HG02763 (cell line): ENCODE results near the gene DYNLL2.
"Not testable (repeated sequence)": the region's sequence is repeated elsewhere in the genome, so short reads cannot be mapped to it uniquely, and the experiment has no call there.

Experiments used
- ATAC-seq: cut with Tn5 transposase; IDR thresholded peaks from one replicate; pipeline ENCODE4 v1.9.1; 2021; ENCODE audit warnings: mild to moderate bottlenecking, moderate library complexity; ENCODE audit not compliant: unreplicated experiment

The DYNLL2 gene

GRCh38 chr17:58072862-58073261 is 10.4 kb upstream of the DYNLL2 start:
- no peak for ATAC-seq

DNA sequence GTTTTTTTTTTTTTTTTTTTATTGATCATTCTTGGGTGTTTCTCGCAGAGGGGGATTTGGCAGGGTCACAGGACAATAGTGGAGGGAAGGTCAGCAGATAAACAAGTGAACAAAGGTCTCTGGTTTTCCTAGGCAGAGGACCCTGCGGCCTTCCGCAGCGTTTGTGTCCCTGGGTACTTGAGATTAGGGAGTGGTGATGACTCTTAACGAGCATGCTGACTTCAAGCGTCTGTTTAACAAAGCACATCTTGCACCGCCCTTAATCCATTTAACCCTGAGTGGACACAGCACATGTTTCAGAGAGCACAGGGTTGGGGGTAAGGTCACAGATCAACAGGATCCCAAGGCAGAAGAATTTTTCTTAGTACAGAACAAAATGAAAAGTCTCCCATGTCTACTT is 10.0 kb upstream of the DYNLL2 start:
- ATAC-seq: not testable (repeated sequence)

DNA sequence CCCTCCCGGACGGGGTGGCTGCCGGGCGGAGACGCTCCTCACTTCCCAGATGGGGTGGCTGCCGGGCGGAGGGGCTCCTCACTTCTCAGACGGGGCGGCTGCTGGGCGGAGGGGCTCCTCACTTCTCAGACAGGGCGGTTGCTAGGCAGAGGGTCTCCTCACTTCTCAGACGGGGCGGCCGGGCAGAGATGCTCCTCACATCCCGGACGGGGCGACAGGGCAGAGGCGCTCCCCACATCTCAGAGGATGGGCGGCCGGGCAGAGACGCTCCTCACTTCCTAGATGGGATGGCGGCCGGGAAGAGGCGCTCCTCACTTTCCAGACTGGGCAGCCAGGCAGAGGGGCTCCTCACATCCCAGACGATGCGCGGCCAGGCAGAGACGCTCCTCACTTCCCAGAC is 8.8 kb upstream of the DYNLL2 start:
- not testable (repeated sequence) for ATAC-seq

DNA sequence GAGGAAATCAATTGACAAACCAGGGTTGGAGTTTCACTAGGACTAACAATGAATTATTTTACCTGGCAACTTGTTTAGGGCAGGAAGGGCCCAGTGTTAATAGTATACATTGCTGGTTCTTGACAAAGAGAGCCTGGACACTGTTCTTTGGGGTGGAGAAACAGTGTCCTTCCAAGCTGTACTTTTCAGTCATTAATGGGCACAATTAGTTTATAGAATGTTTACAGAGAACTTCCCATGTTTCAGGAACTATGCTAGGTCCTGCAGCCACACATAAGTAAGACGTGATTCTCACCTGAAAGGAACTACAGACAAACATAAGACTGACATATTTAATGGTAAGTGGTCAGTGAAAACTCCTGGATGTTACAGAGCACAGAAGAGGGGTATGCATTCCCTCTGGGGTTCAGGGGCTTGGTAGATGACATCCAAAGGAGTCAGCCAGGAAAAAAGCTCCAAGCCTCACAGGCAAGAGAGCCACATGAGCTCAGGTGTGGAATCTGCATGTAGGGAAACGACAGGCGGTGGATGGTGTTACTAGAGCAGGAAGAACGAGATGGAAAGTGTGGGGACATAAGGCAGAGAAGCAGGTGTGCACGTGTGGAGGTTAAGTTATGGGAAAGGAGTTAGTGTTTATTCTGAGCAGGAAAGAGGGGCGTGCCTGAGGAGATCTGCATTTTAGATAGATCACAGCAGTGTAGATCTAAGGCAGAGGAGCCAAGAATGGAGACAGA is 3.8 kb upstream of the DYNLL2 start:
- no peak for ATAC-seq

DNA sequence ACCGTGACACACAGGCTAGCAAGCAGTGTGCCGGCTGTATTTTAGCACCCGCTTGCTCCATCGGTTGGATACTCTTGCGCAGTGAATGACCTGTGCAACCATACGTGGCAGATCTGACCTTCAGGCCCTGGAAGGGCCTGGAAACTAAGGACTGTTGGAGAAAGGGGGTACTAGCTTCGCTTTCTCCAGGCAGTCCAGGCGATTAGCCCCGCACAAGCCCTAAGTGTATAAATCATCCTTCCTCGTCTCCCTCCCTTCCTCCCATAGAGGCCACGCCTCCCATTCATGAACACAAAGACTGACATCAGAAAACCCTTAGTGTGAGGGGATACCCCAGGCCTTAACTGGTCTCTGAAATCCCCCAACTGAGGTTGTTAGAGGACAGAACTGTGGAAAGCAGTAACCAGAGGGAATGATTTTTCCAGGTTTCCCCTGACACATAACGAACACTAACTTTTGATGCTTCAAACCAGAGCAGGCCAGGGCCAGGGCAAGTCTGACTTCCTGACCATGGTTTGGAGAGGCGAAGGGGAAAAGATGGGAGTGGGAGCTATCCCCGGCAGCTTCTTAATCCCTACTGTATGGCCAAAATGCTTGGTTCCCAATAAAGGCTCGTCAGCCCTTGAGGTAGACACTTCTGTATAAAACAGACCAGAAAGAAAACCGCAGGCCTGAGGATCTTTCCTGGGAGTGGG is 1.4 kb upstream of the DYNLL2 start:
- no peak for ATAC-seq

DNA sequence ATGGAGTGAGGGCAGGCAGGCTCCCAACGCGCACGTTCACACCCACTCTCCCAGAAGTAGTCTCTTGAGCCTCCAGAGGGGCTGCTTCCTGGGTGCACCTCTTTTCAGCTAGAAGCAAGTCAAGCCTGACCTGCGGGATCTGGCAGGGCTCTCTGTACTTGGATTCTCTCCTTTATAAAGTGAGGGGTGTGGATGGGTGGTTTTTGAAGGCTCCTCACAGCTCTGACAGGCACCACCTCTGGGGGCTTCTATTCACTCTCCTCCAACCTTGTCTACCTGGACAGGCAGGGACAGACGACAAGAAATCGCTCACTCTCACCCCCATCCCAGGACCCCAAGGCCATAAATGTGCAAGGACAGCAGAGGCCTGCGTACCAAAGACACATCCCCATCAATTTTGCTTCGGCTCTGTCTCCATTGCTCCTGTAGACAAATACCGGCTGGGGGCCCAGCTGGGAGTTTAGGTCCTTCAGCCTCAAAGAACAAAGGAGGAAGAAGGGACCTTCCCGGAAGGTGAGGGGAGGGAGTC is 814 bp upstream of the DYNLL2 start:
- no peak for ATAC-seq

- ATAC-seq: peak; percentile 37
Observed at GRCh38 chr17:58083491-58084316, 485 bp downstream of the DYNLL2 start.

DNA sequence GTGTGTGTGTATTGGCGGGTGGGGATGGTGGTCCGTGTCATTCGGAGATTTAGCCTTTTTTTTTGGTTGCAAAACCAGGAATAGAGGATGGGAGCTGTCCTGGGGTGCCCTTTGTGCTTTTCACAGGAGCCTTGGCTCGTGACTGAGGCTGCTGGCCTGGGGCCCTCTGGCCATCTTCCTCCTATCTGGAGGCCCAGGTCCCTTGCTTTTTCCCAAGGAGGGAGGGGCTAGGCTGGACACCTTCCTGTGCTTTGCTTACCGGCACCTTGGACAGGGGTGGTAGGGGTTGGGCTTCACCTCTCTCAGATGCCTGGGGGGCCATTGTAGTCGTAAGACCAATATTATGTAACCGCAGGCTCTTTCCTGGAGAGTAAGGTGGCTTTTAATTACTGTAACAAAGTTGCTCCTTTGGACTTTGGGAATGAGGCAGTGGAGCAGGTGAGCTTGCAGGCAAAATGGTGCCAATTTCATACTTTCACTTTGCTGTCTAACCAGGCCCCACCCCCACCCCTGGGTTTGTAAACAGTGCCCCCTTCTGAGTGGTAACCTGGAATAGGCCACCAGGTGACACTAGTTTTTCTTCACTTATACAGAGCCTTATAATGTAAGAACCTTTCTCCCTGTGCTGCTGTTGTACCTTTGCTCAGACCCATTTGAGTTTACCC is 1.2 kb downstream of the DYNLL2 start:
- no peak for ATAC-seq

DNA sequence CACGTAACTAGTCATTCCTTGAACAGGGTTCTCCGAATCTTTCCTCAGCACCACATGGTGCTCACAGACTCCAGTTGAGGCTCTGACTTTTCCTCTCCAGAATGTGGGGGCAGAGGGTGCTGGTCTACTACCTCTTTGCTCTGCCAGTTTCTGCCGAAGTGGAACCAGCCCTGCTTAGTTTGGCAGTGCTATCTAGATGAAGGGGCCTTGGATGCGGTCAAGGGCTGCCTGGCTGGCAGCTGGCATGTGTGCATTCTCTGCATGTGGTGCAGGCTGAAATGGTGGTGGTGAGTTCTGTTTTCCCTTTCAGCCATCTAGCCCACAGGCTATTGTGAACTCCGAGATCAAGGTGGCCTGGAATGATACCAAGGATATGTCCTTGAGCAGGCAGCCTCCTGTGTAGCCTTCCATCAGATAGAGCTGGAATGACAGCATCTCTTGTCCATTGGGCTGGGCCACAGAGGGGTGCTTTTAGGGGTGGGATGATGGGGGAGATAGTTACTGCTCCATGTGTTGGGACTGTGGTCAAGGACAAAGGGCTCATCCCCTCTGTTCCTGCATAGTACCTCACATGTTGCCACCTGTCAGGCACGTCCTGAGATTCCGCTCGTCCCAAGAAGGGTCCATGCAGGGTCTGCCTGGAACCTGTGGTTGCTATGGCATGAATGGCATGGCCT is 2.0 kb downstream of the DYNLL2 start:
- ATAC-seq: no peak

- ATAC-seq: no peak
Observed at GRCh38 chr17:58086953-58087352, 3.7 kb downstream of the DYNLL2 start.

DNA sequence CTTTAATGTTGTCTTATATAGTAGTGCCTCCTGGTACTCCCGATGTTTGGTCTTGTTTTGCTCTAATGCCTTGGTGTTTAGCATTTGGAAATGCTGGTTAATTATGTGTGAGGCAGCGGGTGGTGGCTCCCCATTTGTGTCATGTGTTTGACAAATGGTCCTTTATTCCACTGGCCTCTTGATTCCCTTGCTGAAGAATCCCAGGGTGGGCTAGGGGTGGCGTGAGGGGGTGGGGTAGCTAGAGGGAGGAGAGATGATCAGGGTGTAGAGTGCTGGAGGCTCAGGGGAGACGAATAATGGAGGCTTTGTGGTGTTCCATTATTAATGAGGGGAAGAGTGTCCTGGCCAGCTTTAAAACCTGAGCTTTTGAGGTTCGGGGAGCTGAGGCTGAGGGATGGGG is 5.4 kb downstream of the DYNLL2 start:
- no peak for ATAC-seq

DNA sequence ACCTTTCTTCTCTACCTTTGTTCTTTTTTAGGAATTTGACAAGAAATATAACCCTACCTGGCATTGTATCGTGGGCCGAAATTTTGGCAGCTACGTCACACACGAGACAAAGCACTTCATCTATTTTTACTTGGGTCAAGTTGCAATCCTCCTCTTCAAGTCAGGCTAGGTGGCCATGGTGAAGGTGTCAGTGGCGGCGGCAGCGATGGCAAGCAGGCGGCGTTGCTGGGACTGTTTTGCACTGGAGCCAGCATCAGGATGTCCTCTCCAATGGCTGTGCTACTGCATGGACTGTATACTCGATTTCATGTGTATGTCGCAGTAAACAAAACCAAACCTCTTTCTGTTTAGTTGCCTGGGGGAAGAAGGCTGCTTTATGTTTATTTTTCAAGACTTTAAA is 5.9 kb downstream of the DYNLL2 start:
- no peak for ATAC-seq

- ATAC-seq: no peak
Observed at GRCh38 chr17:58091024-58091567, 7.9 kb downstream of the DYNLL2 start.

GRCh38 chr17:58092101-58092796 is 9.0 kb downstream of the DYNLL2 start:
- no peak for ATAC-seq

- no peak for ATAC-seq
Observed at GRCh38 chr17:58092797-58093385, 9.7 kb downstream of the DYNLL2 start.

- no peak for ATAC-seq
Observed at GRCh38 chr17:58094118-58094517, 10.9 kb downstream of the DYNLL2 start.

- ATAC-seq: no peak
Observed at GRCh38 chr17:58096892-58097291, 13.7 kb downstream of the DYNLL2 start.

GRCh38 chr17:58097384-58098088 is 14.3 kb downstream of the DYNLL2 start:
- ATAC-seq: no peak
